ENCODE results near the gene PNMA8C.
"Not testable (repeated sequence)": the region's sequence is repeated elsewhere in the genome, so short reads cannot be mapped to it uniquely, and the experiment has no call there.

PNMA8C gene

GRCh38 chr19:46447824-46448223, 19.1 kb upstream of the PNMA8C start:
- DNase-seq (ENCODE audit: low read depth in 2 of 2, low spot score in 1 of 2), result no peak

GRCh38 chr19:46447006-46447405, 18.3 kb upstream of the PNMA8C start:
- DNase-seq (ENCODE audit: low read depth in 2 of 2, low spot score in 1 of 2), result no peak

GRCh38 chr19:46446021-46446420, 17.3 kb upstream of the PNMA8C start:
- no peak for DNase-seq (ENCODE audit: low read depth in 2 of 2, low spot score in 1 of 2)

GRCh38 chr19:46442808-46443450, 14.2 kb upstream of the PNMA8C start:
- no peak for DNase-seq (ENCODE audit: low read depth in 2 of 2, low spot score in 1 of 2)

GRCh38 chr19:46441866-46442265, 13.1 kb upstream of the PNMA8C start:
- no peak for DNase-seq (ENCODE audit: low read depth in 2 of 2, low spot score in 1 of 2)

- DNase-seq (ENCODE audit: low read depth in 2 of 2, low spot score in 1 of 2), result not testable (repeated sequence)
These were observed 7.0 kb upstream of the PNMA8C start for GRCh38 chr19:46435689-46436088.

GRCh38 chr19:46435009-46435408, 6.3 kb upstream of the PNMA8C start:
- no peak for DNase-seq (ENCODE audit: low read depth in 2 of 2, low spot score in 1 of 2)

- DNase-seq (ENCODE audit: low read depth in 2 of 2, low spot score in 1 of 2), result not testable (repeated sequence)
These were observed 4.7 kb upstream of the PNMA8C start for GRCh38 chr19:46433470-46433869.

- no peak for DNase-seq (ENCODE audit: low read depth in 2 of 2, low spot score in 1 of 2)
These were observed 3.1 kb upstream of the PNMA8C start for GRCh38 chr19:46431824-46432223.

GRCh38 chr19:46429999-46430398, 1.3 kb upstream of the PNMA8C start:
- DNase-seq (ENCODE audit: low read depth in 2 of 2, low spot score in 1 of 2), result no peak

- no peak for DNase-seq (ENCODE audit: low read depth in 2 of 2, low spot score in 1 of 2)
These were observed 1.2 kb downstream of the PNMA8C start for GRCh38 chr19:46427518-46428045.

- DNase-seq (ENCODE audit: low read depth in 2 of 2, low spot score in 1 of 2), result no peak
These were observed 2.1 kb downstream of the PNMA8C start for GRCh38 chr19:46426506-46427162.

GRCh38 chr19:46426035-46426505, 2.7 kb downstream of the PNMA8C start:
- no peak for DNase-seq (ENCODE audit: low read depth in 2 of 2, low spot score in 1 of 2)

- DNase-seq (ENCODE audit: low read depth in 2 of 2, low spot score in 1 of 2), result no peak
These were observed 5.5 kb downstream of the PNMA8C start for GRCh38 chr19:46423188-46423587.

GRCh38 chr19:46422344-46422743, 6.4 kb downstream of the PNMA8C start:
- no peak for DNase-seq (ENCODE audit: low read depth in 2 of 2, low spot score in 1 of 2)

GRCh38 chr19:46420056-46420455, 8.7 kb downstream of the PNMA8C start:
- DNase-seq (ENCODE audit: low read depth in 2 of 2, low spot score in 1 of 2), result no peak

- DNase-seq (ENCODE audit: low read depth in 2 of 2, low spot score in 1 of 2), result peak in 1 of 2 donors; percentile 35
These were observed 12.7 kb downstream of the PNMA8C start for GRCh38 chr19:46415804-46416709.

GRCh38 chr19:46414899-46415298, 13.8 kb downstream of the PNMA8C start:
- DNase-seq (ENCODE audit: low read depth in 2 of 2, low spot score in 1 of 2), result not testable (repeated sequence)

- no peak for DNase-seq (ENCODE audit: low read depth in 2 of 2, low spot score in 1 of 2)
These were observed 15.3 kb downstream of the PNMA8C start, which contains the start of gene CCDC8 for GRCh38 chr19:46413262-46414031. Gene CCDC8 (minus strand): TSS chr19:46413564. CDS start chr19:46412810, 754 bp downstream.

GRCh38 chr19:46412650-46413261, 16.0 kb downstream of the PNMA8C start:
- DNase-seq (ENCODE audit: low read depth in 2 of 2, low spot score in 1 of 2), result no peak
